GM18868 (cell line): Measurements from ENCODE around the gene UBN2.
A peak's percentile ranks its signal among the peaks of the same experiment; 100 is the strongest.
"Not testable (repeated sequence)": the region's sequence is repeated elsewhere in the genome, so short reads cannot be mapped to it uniquely, and the experiment has no call there.

Experiments
- ATAC-seq: cut with Tn5 transposase; IDR thresholded peaks from one replicate; pipeline ENCODE4 v1.9.1; 2021; ENCODE audit warnings: mild to moderate bottlenecking, moderate library complexity; ENCODE audit not compliant: unreplicated experiment

The UBN2 gene

DNA sequence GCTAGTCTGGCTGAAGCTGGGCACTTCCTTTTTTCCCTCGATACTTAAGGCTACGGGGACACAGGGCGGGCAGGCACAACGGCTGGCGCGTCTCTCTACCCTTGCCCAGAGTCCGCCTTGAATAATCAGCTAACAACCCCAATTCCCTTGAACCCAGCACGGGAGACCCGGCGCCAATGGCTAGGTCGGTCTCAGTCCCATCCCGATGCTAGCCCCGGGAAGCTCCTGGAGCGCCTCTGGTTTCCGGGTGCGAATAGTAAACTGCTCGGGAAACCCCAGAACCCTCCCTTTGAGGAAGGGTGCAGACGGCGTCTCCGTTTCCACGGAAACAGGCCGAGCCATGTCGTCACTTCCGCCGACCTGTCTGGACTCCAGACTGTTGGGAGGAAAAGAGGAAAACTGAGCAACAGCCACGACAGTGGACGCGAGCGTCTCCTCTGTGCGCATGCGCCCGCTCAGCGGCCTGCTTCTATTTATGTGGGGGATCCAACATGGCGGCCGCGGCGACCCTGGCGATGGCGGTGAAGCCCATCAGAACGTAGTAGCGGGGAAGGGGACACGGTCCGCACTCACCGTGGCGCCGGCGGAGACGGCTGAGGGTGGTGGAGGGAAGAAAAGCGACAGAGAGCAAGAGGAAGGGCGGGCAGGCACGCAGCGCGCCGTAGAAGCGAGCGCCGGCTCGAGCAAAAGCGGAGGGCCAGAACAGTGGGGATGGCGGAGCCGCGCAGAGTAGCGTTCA, at the start of gene UBN2:
Gene UBN2 (plus strand): TSS at position 464 of the 739 bp plus-strand sequence. CDS start 248 bp downstream, at position 712.
- peak; percentile 97 for ATAC-seq

DNA sequence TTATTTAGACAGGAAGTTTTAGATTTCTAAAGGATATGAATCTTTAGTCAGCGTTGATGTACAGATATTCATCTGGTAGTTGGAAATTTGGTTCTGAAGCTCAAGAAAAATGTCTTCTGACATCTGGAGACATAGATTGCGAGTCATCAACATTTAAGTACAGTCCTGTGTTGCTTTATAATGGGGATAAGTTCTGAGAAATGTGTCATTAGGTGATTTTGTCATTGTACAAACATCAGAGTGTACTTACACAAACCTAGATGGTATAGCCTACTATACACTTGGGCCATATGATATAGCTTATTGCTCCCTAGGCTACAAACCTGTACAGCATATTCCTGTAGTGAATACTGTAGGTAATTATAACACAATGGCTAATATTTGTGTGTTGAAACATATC, 49.6 kb upstream of the UBN2 start:
- no peak for ATAC-seq

DNA sequence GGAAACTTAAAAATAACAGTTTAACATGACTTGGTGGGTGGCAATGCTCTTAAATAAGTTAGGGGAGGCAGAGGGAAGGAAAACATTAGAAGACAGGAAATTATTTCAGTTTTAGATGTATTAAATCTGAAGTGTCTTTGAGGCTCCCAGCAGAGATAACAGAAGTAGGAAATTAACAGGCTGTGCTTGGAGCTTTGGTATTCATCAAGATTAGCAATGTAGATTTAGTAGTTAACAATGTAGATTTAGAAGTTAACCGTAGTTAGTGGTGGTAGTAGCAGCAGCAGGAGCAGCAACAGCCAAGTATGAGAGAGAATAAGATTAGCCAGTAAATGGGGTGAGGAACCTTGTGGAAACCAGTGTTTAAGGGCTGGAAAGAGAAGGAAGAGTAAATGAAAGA, 48.7 kb upstream of the UBN2 start:
- ATAC-seq: no peak

DNA sequence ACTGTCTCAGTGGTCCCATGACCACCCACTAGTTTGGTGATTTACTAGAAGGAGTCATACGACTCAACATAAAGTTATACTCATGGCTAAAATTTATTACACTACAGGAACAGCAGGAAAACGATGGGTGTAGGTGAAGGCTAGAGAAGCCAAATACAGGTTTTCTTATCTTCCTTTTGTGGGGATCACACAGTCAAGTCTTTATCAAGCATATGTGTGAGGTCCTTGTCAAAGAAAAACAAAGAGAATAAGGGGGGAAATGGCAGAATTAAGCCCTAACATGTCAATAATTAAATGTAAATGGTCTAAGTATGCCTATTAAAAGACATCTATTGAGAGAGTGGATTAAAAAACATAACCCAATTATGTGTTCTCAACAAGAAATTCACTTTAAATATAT, 47.8 kb upstream of the UBN2 start:
- no peak for ATAC-seq

DNA sequence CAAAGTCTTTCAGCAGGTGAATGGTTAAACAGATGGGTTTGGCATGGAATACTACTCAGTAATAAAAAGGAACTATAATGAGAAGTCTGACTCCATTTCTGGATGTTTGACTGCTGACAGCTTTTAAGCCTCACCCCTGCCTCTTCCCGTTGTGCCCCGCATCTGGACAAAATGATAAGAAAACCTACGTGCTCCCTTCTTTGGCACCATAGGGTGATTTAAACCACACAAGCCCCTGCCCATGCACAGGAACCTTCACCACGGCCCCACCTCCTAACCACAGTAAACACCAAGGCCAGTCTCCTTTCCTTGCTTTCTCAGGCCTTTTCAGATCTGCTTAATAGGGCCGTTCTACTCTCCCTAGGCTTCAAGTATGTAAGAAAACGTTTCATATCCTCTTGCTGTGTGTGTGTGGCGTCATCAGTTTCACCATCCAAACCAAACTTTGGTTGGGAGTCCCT, 47.1 kb upstream of the UBN2 start:
- ATAC-seq: no peak

DNA sequence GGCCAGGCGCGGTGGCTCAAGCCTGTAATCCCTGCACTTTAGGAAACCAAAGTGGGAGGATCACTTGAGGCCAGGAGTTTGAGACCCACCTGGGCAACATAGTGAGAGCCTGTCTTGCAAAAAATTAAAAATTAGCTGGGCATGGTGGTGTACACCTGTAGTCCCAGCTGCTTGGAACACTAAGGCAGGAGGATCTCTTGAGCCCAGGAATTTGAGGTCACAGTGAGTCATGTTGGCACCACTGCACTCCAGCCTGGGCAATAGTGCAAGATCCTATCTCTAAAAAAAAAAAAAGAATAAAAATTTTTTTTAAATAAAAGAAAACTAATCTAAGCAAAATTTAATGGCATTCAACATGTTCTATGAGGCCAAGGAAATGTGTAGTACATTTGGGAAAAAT, 44.9 kb upstream of the UBN2 start:
- ATAC-seq: no peak

DNA sequence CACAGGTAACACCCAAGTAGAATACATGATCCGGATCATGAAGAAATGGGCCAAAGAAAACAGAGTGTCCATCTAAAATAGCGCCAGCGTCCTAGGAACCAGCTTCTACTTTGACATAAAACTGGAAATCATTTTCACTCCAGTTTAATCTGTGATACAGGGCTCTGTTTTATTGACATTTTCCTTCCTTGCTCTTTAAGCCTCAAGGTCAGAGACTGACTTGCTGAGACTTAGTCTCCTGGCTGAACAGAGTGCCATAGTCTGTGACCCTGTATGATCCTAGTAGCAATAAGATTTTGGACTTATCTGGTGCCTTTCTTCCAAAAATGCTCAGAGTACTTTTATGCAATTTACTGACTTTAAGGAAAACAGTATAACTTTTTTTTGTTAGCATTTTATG, 41.7 kb upstream of the UBN2 start:
- ATAC-seq: no peak

DNA sequence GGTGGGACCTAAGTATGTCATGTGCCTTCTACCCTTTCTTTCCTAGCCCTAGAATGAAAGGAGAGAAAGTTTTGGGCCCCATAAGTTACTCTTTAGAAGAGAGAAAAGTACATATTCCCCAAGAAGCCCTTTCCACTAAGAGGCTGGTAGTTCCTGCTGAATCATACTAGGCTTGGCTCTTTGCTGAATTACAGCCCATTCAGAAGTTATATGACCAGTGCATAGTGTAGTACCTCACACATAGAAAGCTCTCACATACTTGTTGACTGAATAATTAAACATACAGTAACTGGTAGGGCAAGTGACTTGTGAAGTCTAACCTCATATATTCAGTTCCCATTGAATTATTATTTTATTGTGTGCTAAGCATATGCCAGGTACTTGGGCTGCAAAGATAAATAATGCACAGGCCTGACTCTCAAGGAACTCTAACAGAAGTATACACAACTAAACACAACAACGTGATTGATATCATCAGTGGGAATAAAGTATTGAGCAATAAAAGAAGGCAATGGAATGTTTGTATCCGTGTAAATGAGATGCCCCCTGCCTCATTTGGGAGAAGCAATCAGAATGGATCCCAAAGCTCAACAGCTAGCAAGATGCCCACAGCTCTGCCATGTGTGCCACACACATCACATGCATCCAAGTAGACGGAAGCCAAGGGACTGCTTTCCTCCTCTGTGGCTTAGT, 38.9 kb upstream of the UBN2 start:
- no peak for ATAC-seq

DNA sequence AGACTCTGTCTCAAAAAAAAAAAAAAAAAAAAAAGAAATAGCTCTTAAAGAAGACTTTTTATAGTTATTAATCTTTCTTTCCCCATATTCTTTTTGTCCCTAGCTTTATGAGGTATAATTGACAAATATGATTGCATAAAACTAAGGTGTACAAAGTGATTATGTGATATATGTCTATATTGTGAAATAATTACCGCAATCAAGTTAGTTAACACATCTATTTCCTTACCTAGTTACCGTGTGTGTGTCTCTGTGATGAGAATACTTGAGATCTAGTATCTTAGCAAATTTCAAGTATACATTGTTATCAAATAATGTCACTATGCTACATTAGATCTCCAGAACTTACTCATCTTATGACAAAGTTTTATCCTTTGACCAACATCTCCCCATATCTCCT, 30.7 kb upstream of the UBN2 start:
- no peak for ATAC-seq

DNA sequence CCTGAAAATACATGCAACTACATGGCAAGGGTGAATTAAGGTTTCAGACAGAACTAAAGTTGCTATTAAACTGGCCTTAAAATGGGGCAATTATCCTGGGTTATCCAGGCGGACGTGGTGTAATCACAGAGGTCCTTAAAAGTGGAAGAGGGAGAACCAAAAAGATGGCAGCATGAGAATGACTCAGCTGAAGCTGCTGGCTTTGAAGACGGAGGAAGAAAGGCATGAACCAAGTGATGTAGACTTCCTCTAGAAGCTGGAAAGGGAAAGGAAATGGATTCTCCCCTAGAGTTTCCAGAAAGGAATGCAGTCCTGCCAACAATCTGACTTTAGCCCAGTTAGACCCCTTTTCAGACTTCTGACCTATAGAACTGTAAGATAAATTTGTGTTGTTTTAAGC, 27.0 kb upstream of the UBN2 start:
- no peak for ATAC-seq

DNA sequence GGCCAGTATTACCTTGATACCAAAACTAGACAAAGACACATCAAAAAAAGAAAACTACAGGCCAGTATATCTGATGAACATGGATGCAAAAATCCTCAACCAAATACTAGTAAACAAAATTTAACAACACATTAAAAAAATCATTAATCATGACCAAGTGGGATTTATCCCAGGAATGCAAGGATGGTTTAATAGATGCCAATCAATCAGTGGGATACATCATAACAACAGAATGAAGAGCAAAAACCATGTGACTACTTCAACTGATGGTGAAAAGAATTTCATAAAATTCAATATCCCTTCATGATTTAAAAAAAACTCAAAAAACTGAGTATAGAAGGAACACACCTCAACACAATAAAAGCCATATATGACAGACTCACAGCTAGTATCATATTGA, 25.2 kb upstream of the UBN2 start:
- no peak for ATAC-seq

DNA sequence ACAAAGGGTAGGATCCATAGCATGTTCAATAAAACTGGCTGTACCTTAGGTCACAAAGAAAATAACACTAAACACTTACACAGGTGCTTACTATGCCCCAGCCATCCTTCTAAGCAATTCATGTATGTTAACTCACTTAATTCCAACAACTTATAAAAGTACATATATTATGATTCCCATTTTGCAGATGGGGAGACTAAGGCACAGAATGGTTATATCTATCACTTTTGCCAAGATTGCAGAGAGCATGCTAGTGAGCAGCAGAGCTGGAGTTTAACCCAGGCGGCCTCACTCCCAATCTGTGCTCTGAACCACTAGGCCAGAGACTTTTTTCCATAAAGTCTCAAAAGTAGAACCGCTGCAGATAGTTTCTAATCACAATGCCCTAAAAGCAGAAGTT, 18.9 kb upstream of the UBN2 start:
- ATAC-seq: no peak

DNA sequence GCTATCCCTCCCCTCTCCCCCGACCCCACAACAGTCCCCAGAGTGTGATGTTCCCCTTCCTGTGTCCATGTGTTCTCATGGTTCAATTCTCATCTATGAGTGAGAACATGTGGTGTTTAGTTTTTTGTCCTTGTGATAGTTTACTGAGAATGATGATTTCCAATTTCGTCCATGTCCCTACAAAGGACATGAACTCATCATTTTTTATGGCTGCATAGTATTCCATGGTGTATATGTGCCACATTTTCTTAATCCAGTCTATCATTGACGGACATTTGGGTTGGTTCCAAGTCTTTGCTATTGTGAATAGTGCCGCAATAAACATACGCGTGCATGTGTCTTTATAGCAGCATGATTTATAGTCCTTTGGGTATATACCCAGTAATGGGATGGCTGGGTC, 17.5 kb upstream of the UBN2 start:
- ATAC-seq: not testable (repeated sequence)

DNA sequence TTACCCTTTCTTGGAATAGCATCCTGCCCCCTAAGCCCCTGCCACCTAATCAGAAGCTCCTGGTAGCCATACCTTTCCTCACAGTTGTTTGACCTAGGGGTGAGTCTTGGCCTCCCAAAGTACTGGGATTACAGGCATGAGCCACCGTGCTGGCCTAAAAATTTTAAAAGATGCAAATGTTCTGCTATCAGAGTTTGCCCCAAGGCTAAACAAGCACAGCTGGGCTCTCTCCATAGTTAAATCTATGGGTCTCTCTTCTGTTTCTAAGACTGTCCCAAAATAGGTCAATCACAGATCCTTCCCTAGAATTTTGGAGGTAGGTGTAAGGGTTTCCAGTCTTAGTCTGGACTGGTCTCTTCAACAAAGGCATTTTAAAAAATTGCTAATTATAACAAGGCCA, 12.9 kb upstream of the UBN2 start:
- no peak for ATAC-seq

DNA sequence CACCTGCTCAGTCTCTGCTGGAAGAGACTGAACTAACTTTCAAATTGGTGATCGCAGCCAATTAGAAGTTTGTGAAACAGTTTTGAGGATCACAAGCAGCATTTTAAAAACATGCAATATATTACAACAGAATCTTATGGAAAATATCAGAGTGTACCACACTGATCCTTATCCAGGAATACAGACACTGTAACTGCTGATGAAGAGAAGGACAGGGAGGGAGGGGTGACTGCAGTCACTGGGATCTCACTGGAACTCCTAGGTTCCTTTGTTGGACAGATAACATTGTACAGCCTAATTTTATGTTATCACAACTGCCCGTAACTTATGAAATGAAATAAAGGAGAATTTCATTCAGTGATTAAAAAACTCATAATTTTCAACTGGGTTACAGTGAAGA, 6.8 kb upstream of the UBN2 start:
- ATAC-seq: no peak

DNA sequence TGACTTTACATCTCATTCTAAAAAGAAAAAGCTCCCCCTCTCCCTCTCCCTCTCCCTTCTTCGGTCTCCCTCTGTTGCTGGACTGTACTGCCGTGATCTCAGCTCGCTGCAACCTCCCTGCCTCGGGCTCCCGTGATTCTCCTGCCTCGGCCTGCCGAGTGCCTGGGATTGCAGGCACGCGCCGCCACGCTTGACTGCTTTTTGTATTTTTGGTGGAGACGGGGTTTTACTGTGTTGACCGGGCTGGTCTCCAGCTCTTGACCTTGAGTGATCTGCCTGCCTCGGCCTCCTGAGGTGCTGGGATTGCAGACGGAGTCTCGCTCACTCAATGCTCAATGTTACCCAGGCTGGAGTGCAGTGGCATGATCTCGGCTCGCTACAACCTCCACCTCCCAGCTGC, 6.2 kb upstream of the UBN2 start:
- ATAC-seq: not testable (repeated sequence)

DNA sequence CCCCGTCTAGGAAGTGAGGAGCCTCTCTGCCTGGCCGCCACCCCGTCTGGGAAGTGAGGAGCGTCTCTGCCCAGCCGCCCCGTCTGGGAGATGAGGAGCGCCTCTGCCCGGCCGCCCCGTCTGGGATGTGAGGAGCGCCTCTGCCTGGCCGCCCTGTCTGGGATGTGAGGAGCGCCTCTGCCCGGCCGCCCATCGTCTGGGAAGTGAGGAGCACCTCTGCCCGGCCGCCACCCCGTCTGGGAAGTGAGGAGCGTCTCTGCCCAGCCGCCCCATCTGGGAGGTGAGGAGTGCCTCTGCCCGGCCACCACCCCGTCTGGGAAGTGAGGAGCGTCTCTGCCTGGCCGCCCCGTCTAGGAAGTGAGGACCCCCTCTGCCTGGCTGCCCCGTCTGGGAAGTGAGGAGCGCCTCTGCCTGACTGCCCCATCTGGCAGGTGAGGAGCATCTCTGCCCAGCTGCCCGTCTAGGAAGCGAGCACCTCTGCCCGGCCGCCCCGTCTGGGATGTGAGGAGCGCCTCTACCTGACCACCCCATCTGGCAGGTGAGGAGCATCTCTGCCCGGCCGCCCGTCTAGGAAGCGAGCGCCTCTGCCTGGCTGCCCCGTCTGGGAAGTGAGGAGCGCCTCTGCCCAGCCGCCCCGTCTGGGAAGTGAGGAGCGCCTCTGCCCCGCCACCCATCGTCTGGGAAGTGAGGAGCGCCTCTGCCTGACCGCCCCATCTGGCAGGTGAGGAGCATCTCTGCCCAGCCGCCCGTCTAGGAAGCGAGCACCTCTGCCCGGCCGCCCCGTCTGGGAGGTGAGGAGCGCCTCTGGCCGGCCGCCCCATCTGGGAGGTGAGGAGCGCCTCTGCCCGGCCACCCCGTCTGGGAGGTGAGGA, 5.5 kb upstream of the UBN2 start:
- ATAC-seq: not testable (repeated sequence)

DNA sequence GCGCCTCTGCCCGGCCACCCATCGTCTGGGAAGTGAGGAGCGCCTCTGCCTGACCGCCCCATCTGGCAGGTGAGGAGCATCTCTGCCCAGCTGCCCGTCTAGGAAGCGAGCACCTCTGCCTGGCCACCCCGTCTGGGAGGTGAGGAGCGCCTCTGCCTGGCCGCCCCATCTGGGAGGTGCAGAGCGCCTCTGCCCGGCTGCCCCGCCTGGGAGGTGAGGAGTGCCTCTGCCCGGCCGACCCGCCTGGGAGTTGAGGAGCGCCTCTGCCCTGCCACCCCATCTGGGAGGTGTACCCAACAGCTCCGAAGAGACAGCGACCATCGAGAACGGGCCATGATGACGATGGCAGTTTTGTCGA, 4.9 kb upstream of the UBN2 start:
- ATAC-seq: not testable (repeated sequence)

DNA sequence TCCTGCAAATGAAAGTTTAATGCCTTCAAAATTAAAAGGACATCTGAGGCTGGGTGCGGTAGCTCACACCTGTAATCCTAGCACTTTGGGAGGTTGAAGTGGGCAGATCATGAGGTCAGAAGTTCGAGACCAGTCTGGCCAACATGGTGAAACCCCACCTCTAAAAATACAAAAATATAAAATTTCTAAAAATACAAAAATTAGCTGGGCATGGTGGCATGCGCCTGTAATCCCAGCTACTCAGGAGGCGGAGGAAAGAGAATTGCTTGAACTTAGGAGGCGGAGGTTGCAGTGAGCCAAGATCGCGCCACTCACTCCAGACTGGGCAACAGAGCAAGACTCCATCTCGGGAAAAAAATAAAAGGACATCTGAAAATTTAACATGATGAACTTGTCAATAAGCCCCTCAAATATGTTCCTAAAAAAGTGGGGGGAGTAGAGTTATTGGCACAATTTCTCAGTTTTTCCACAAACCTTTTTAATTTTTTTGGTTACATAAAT, 4.0 kb upstream of the UBN2 start:
- not testable (repeated sequence) for ATAC-seq

DNA sequence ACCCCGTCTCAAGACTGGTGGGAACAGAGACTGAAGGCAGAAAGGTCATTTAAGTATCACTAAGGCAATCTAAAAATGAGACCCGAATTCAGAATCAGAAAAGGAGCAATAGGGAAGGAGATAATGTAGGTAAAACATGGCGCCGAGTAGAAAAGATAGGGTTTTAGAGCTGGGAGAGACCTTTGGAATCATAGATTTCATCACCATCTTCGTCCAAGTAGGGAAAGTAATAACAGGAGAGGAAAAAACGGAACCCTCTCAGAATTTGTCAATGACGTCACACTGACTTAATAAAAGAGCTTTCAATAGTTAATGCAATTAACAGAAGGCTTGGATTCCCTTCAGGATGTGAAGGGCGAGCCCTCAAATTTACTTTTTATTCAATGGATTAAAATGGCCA, 1.0 kb upstream of the UBN2 start:
- no peak for ATAC-seq

DNA sequence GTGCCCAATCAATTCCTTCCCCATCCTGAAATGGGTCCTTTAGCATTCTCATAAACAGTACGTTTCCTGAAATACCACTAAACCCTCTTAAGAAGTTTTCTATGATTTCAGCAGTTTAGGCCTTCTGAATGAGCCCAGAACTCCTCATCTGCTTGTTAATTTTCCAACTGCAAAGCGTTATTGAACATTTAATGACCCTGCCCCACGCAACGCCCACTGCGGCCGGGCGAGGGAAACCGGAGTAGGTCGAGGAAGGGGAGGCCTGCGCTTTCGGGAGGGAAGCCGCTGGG, 608 bp upstream of the UBN2 start:
- no peak for ATAC-seq
